HG03139 (cell line): Measurements from ENCODE around the gene RAB39B.
"Not testable (repeated sequence)": the region's sequence is repeated elsewhere in the genome, so short reads cannot be mapped to it uniquely, and the experiment has no call there.

Experiments used
- ATAC-seq: cut with Tn5 transposase; IDR thresholded peaks from one replicate; pipeline ENCODE4 v1.9.1; 2021; ENCODE audit not compliant: unreplicated experiment

Gene RAB39B, protein sequence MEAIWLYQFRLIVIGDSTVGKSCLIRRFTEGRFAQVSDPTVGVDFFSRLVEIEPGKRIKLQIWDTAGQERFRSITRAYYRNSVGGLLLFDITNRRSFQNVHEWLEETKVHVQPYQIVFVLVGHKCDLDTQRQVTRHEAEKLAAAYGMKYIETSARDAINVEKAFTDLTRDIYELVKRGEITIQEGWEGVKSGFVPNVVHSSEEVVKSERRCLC

DNA sequence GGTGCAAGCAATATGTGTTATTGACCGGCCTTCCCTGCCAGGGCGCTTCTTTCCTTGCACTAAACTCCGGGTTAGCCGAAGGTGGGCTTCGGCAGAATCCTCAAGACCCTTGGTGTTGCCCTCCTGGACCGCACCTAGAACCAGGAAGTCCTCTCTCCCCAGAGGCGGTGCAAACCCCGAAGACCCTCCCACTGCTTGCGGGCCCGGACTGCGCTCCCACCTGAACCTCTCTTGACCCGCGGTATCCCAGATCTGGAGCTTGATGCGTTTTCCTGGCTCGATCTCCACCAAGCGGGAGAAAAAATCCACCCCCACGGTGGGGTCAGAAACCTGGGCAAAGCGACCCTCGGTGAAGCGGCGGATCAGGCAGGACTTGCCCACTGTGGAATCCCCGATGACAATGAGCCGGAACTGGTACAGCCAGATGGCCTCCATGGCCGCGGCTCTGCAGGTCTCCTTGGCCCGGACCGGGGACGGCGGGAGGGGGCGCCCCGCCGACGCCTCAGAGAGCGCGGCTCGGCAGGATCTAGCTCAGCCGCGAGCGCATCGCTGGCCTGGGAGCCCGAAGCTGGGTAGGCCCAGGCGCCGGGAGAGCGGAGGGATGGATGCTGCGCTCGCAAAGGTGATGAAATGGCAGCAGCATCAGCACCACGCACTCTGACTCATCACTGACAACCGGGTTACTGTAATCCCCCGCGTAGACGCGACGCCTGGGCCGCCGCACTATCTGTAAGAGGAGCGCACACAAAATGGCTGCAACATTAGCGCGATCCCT, at the start of gene RAB39B:
Gene RAB39B, minus strand, starts transcription at position 638 of the 775 bp plus-strand sequence. Its CDS starts 203 bp downstream, at position 435.
- peak; percentile 86 for ATAC-seq

DNA sequence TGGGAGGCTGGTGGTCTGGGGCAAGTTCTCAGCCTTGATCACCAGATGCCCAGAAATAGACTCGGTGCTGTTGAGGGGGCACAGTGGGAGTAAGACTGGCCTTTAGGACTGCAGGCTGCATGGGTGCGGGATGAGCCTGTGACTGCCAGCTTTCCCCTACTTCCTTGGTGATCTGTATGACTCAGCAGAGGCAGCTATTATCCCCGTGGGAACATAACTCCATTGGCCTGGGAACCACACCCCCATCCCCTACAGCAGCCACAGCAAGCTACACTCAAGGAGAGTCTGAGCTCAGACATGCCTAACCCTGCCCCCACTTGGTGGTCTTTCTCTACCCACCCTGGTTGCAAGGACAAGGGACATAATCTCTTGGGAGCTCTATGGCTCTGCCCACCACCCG, 49.5 kb upstream of the RAB39B start:
- ATAC-seq, result no peak

GRCh38 chrX:155293771-155294170, 29.5 kb upstream of the RAB39B start:
- ATAC-seq, result no peak

DNA sequence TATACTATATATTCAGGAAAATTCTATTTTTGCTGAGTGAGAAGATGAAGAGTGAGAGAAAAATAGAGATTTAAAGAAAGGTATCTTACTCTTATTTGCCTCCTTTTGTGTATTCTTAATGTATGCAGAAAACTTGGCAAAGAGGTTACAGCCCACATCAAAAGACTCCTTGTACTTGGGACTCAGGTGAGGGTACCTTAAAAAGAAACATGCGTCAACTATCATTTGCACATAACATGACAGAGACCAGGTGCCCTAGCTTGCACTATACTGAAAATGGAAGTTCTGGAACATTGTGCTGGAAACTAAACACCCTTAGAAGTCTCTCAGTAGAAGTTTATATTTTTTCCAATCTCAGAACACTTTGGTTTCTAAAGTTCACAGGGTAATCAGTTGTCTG, 15.6 kb upstream of the RAB39B start:
- no peak for ATAC-seq

- ATAC-seq, result no peak
Observed at GRCh38 chrX:155270969-155271368, 6.7 kb upstream of the RAB39B start.

GRCh38 chrX:155267995-155268394, 3.7 kb upstream of the RAB39B start:
- not testable (repeated sequence) for ATAC-seq

GRCh38 chrX:155266439-155266838, 2.1 kb upstream of the RAB39B start:
- ATAC-seq, result no peak

- ATAC-seq, result no peak
Observed at GRCh38 chrX:155262970-155263754, 1.1 kb downstream of the RAB39B start.

- ATAC-seq, result no peak
Observed at GRCh38 chrX:155259752-155260151, 4.5 kb downstream of the RAB39B start.

GRCh38 chrX:155251391-155251790, 12.9 kb downstream of the RAB39B start:
- ATAC-seq, result no peak

DNA sequence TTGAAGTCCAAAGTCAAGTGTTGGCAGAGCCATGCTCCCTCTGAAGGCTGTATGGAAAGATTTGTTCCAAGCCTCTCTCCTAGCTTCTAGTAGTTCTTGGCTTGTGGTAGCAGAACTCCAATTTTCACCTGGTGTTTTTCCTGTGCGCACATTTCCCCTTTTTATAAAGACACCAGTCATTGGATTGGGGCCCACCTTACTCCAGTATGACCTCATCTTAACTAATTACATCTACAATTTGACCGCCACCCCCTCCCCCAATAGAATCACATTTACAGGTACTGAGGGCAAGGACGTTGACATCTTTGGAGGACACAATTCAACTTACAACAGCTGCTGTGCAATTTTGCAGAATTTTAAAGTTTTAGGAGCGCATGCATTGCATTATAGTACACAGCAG, 16.8 kb downstream of the RAB39B start:
- no peak for ATAC-seq

- no peak for ATAC-seq
Observed at GRCh38 chrX:155246748-155247147, 17.5 kb downstream of the RAB39B start.

DNA sequence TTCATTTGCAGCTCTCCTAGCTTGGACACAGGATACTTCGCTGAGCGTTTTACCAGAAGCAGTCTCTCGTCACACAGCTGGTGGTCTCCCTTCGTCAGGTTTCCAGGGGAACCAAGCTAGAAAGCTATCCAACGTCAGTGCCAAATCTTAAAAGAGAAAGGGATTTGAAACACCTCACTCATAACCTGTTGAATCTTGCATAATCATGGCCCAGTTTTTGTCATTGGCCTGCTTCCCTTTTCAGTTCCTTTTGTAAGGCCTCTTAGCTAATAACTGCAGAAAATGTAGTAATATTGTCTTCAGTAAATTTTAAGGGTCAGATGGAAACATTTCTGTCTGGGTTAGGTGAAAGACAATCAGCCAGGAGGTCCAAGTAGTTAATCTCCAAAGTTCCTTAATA, 22.0 kb downstream of the RAB39B start:
- no peak for ATAC-seq

- ATAC-seq, result no peak
Observed at GRCh38 chrX:155237719-155238118, 26.6 kb downstream of the RAB39B start.

GRCh38 chrX:155235891-155236290, 28.4 kb downstream of the RAB39B start:
- ATAC-seq, result no peak

- ATAC-seq, result peak; percentile 86
Observed at GRCh38 chrX:155231163-155231562, 33.1 kb downstream of the RAB39B start.

DNA sequence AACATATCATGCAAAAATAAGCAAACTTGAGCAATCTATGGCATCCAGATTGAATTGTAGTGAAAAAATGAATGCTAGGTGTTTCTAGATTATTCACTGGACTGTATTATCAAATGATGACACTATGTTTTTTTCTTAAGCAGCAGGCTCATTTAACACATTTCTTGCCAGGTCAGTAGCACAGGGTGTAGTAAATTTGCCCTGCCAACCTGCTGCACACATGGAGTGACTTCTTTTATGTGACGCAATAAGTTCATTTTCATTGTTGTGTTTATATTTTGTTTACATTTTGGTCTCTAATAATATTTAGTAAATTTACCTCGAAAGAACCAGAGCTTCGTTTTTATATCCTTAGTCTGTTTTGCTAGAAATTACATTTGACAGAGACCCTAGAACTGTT, 38.5 kb downstream of the RAB39B start:
- no peak for ATAC-seq

DNA sequence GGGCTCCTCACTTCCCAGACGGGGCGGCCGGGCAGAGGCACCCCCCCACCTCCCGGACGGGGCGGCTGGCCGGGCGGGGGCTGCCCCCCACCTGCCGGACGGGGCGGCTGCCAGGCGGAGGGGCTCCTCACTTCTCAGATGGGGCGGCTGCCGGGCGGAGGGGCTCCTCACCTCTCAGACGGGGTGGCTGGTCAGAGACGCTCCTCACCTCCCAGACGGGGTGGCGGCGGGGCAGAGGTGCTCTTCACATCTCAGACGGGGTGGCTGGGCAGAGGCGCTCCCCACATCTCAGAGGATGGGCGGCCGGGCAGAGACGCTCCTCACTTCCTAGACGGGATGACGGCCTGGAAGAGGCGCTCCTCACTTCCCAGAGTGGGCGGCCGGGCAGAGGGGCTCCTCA, 40.5 kb downstream of the RAB39B start:
- ATAC-seq, result not testable (repeated sequence)

GRCh38 chrX:155221351-155221750, 42.9 kb downstream of the RAB39B start:
- no peak for ATAC-seq

DNA sequence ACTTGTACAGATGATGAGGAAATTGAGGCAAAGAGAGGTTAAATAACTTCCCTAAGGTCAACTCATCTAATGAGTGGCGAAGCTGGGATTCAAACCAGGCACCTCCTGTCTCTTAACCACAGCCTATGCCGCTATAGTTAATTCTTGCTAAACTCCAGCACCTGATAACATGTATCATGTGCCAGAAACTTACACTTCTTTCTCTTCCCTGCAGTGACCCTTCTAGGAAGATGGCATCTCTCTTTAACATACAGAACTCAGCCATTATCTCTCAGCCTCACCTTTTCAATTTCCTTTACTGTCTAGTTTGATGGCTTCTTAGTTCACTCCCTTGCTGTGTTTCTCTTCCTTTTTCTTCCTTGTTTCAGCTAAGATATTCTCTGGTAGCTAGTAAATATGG, 45.5 kb downstream of the RAB39B start:
- no peak for ATAC-seq

- ATAC-seq, result no peak
Observed at GRCh38 chrX:155216940-155217440, 47.3 kb downstream of the RAB39B start.
